Measurements from ENCODE around the gene STIMATE. TPM values are rescaled to one million over a fixed set of nuclear protein-coding genes. Genes with fewer than 3 reads are reported as not detected.

The STIMATE gene
- total RNA-seq, 1 donor from 2014 or later = 20.8 TPM

DNA sequence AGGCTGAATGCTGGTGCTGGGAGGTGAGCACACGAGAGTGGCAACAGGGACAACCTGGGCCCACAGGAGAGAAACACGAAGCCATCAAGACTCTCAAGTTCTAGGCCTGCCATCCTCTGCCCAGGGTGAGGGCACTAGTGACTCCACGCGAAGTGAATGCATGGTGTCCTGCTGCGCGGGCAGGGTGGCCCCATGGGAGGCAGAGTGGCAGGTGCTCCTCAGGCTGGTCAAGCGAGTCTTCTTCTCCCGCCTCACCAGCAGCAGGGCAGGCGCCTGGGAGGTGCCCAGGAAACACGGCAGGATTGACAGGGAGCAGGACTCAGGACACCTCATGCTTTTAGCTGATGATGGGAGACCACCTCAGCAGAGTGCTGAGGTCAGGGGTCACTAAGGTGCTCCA is 26.9 kb downstream of the STIMATE start:
- no peak for DNase-seq (ENCODE audit: low spot score)

- no peak for DNase-seq (ENCODE audit: low spot score)
Measured at GRCh38 chr3:52866427-52866826, 30.9 kb downstream of the STIMATE start.

DNA sequence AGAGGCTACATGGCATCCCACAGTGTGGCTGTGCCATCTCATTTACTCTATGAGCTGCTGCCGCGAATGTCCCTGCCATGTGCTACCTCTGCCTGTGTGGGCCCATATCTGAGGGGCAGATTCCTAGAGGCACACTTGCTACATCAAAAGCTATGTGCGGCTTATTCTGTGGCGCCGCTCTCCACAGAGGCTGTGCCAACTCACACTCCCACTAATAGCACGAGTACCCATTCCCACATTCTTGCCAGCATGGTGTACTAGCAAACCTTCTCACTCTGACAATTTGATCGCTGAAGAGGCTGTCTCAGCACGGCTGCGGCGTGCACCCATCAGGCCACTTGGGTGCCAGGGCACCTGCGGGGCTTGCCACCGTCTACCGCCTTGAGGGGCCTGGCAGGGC is 31.4 kb downstream of the STIMATE start:
- DNase-seq (ENCODE audit: low spot score) = no peak

DNA sequence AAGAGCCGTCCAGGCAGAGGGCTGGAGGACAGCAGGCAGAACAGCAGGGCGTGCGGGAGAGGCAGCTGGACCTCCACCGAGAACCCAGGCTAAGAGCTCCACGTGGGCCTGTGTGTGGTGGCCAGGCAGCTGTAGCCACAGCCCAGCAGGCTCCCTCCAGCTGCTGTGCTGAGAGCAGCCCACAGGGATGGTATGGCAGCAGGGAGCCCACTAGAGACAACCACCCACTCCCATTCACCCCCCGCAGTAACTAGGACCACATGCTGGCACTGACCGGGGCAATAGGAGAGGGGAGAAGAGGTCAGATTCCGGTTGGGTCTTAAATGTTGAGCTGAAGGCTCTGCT is 37.0 kb downstream of the STIMATE start:
- DNase-seq (ENCODE audit: low spot score) = no peak

- DNase-seq (ENCODE audit: low spot score) = no peak
Measured at GRCh38 chr3:52859686-52860423, 37.5 kb downstream of the STIMATE start.

DNA sequence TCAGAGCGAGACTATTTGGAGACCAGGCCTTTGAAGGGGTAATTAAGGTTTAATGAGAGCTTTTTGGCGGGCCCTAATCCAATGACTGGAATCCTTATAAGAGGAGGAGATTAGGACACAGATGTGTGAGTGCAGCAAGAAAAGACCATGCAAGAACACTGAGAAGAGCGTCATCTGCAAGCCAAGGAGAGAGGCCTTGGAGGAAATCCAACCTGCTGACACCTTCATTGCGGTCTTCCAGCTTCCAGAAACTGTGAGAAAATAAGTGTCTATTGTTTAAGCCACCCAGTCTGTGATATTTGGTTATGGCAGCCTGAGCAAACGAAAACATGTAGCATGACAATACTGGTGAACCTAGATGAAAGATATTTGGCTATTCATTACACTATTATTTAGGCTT is 39.5 kb downstream of the STIMATE start:
- no peak for DNase-seq (ENCODE audit: low spot score)

GRCh38 chr3:52857133-52857532 is 40.2 kb downstream of the STIMATE start:
- DNase-seq (ENCODE audit: low spot score) = no peak

DNA sequence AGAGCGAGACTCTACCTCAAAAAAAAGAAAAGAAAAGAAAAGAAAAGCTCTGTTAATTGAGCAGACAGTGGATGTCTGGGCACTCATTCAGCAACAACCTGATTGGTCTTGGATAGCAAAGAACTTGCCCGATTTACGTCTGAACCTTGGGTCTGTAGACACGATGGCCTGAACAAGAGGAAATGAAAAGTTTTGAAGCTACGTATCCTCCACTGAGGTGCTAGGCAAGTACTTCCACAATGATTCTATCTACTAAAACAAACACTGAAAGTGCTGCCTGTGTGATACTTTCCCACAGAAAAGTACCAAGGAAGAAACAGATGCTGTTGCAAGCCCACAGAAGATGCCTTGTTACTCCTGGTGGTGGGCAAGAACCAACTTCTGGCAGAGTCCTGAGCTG is 40.7 kb downstream of the STIMATE start:
- no peak for DNase-seq (ENCODE audit: low spot score)

GRCh38 chr3:52854013-52854412 is 43.3 kb downstream of the STIMATE start:
- DNase-seq (ENCODE audit: low spot score) = no peak

DNA sequence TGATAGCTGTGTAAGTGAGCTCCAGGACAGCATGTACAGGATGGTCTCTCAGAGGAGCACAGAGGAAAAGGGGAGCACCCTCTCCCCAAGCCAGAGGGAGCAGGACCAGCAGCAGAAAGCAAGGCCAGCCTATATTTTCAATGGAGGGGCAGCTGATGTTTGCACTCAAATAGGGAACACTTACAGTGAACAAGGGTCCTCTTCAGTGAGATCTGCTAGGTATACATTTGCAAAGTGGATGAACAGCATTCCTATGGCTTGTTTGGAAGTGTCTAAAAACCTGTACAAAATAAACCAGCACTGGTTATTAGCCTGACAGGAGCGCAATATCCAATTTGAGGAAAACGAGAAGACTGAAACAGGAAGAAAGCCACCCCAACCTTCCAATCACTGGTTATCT is 44.9 kb downstream of the STIMATE start:
- DNase-seq (ENCODE audit: low spot score) = no peak

DNA sequence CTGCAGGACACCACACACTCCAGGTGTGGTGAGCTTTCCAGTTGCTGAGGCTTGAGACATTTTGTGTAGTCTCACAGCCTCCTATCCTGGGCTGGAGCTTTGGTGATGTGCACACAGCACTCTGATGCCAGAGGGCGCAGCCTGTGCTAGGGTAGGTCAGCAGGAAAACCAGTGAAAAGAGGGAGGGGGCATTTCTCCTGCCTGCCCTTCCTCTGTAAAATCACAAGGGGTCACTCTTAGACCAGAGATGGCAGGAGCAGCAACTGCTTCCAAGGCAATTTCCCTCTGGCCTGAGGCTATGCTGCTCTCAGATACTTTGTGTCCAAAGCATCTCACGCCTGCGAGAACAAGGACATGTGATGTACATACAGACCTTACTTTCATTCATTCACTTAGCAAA is 46.0 kb downstream of the STIMATE start:
- no peak for DNase-seq (ENCODE audit: low spot score)

- DNase-seq (ENCODE audit: low spot score) = no peak
Measured at GRCh38 chr3:52849656-52850055, 47.7 kb downstream of the STIMATE start.

- no peak for DNase-seq (ENCODE audit: low spot score)
Measured at GRCh38 chr3:52848617-52849016, 48.7 kb downstream of the STIMATE start.

- no peak for DNase-seq (ENCODE audit: low spot score)
Measured at GRCh38 chr3:52847726-52848125, 49.6 kb downstream of the STIMATE start.

GRCh38 chr3:52847241-52847640 is 50.1 kb downstream of the STIMATE start:
- no peak for DNase-seq (ENCODE audit: low spot score)

GRCh38 chr3:52846432-52846965 is 50.8 kb downstream of the STIMATE start:
- no peak for DNase-seq (ENCODE audit: low spot score)

GRCh38 chr3:52845691-52846431 is 51.5 kb downstream of the STIMATE start:
- no peak for DNase-seq (ENCODE audit: low spot score)

DNA sequence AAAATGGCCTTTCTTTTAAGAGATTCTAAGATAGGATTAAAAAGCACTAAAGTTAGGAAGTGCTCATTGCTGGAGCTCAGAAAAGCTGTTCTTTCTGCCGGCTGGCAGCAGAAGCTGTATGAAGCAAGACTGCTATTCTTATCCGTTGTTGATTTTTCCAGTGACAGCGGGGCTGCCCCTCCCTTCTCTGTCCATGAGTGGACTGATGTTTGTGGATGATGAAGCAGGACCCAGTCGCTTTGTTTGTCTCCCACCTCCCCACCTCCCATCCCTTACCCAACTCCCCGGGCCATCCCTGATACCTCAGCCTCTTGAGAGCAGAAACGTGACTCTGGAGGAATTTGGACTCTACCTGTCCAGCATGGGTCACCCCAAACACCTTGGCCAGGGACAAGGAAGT is 52.2 kb downstream of the STIMATE start:
- DNase-seq (ENCODE audit: low spot score) = no peak

DNA sequence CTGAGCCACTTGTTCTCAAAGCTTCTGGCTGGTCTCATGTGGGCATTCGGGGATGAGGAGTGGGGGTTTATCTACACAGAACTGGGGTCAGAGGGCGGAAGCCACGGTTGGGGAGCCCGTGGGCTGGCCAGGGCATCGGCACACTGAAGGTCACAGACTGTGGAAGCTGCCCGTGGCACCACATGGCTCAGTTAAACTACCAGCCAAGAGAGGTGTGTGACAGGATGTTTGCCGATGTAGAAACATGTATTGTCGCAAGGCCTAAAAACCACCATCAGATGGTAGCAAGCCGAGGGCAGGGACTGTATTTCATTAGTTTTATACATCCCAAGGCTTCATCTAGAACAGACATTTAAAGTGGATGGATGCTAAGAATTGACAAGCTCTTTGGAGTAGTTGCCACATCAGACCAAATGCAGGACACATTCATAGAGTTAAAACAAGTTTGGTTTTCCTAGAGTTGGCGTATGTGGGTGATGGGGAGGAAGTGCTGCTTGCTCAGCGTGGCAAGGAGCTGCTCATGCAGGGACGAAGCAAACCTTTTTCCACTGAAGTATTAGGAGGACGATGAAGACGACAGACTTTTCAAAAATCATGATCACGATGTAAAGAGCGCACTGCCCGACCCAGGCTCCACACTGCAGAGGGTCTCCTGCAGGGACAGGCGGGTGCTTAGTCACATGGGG is 52.9 kb downstream of the STIMATE start:
- no peak for DNase-seq (ENCODE audit: low spot score)

DNA sequence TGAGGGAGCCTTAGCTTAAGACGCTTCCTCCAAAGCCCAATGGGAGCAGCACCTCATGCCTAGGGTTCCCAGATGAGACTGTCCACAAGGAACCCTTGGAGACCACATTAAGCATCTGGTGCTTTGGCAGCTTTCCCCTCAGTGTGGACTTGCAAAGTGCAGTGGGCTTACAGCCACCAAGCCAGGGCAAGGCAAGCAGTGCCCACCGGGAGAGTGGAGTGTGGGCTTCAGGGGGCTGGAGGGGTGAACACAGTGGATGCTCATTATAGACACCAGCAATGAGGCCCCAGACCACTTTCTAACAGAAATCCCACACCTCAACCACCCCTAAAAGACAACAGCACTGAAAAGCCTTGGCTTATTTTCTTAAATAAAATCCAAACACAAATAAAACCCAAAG is 53.5 kb downstream of the STIMATE start:
- DNase-seq (ENCODE audit: low spot score) = no peak

GRCh38 chr3:52843108-52843865 is 54.1 kb downstream of the STIMATE start:
- no peak for DNase-seq (ENCODE audit: low spot score)
